ENCODE results near the gene RTL10. TPM values are rescaled to one million over a fixed set of nuclear protein-coding genes. Genes with fewer than 3 reads are reported as not detected.

The RTL10 gene
- total and polyA plus RNA-seq, 2 of the 13 experiments (the other 11 are each of a cell fraction or from before 2014, with no cell fraction given): 14.1 to 15.8 TPM

GRCh38 chr22:19854778-19855503 lies at the start of gene RTL10, which contains the start of gene GNB1L (continued):
- TF ChIP-seq ZBTB4 (CRISPR knock-in tag; IDR thresholded peaks at IDR 0.05; ENCODE audit: borderline replicate concordance) (no peak), KLF9 (CRISPR knock-in tag; IDR thresholded peaks at IDR 0.05; ENCODE audit: low read depth) (peak; percentile 23; the same call in 1 of the 2 replicates), ONECUT2 (CRISPR knock-in tag; IDR thresholded peaks at IDR 0.05) (no peak), ATRX (CRISPR knock-in tag; IDR thresholded peaks at IDR 0.05; ENCODE audit: borderline replicate concordance) (no peak), ZSCAN30 (CRISPR knock-in tag; IDR thresholded peaks at IDR 0.05) (no peak), HOXA9 (CRISPR knock-in tag; IDR thresholded peaks at IDR 0.05; ENCODE audit: borderline replicate concordance) (peak; percentile 91), MYC (CRISPR knock-in tag; IDR thresholded peaks at IDR 0.05; ENCODE audit: borderline replicate concordance) (peak; percentile 96), ARID2 (CRISPR knock-in tag; IDR thresholded peaks at IDR 0.05; ENCODE audit: borderline replicate concordance) (no peak), SNAPC2 (CRISPR knock-in tag; IDR thresholded peaks at IDR 0.05) (no peak), ZNF441 (CRISPR knock-in tag; IDR thresholded peaks at IDR 0.05; ENCODE audit: borderline replicate concordance) (peak; percentile 87; the same call in 1 of the 2 replicates), PLSCR1 (CRISPR knock-in tag; IDR thresholded peaks at IDR 0.05; ENCODE audit: borderline replicate concordance) (peak; percentile 61), ZNF33A (CRISPR knock-in tag; IDR thresholded peaks at IDR 0.05; ENCODE audit: borderline replicate concordance) (no peak), ZNF333 (CRISPR knock-in tag; IDR thresholded peaks at IDR 0.05; ENCODE audit: borderline replicate concordance) (no peak; the same call in none of the 2 replicates), ZHX2 (IDR thresholded peaks at IDR 0.05; ENCODE audit: low read depth) (no peak; the same call in 1 of the 2 replicates), ZHX2 (CRISPR knock-in tag; IDR thresholded peaks at IDR 0.05; ENCODE audit: borderline replicate concordance) (peak; percentile 73; the same call in 1 of the 2 replicates), ZNF382 (CRISPR knock-in tag; IDR thresholded peaks at IDR 0.05; ENCODE audit: borderline replicate concordance) (no peak), CREB3 (CRISPR knock-in tag; IDR thresholded peaks at IDR 0.05) (peak; percentile 91), SNAI1 (CRISPR knock-in tag; IDR thresholded peaks at IDR 0.05; ENCODE audit: borderline replicate concordance) (peak; percentile 90; the same call in 1 of the 2 replicates)

All from HepG2 (cell line).